DOHH2 (cell line): ENCODE results near the gene GALNS.
A peak's percentile ranks its signal among the peaks of the same experiment; 100 is the strongest.

Experiments used
- H3F3A ChIP-seq: fragments of 200-600 bp; sonication (generic), shearing (Covaris generic); 2 replicates; pipeline ENCODE4 v1.6.0; 2016; ENCODE audit warnings: antibody characterized with exemption, mild to moderate bottlenecking; ENCODE audit not compliant: control insufficient read depth, insufficient read depth
- H3K27ac ChIP-seq: fragments of 200-600 bp; sonication (generic); 2 replicates; pipeline ENCODE4 v1.5.1; 2014; ENCODE audit warnings: low read depth, mild to moderate bottlenecking, low read length, moderate library complexity
- H3K27me3 ChIP-seq: fragments of 200-600 bp; sonication (generic); 2 replicates; pipeline ENCODE4 v1.6.1; 2014; ENCODE audit warnings: mild to moderate bottlenecking, low read length, mixed read lengths; ENCODE audit not compliant: control insufficient read depth
- H3K36me3 ChIP-seq: fragments of 200-600 bp; sonication (generic); 2 replicates; pipeline ENCODE4 v1.6.1; 2014; ENCODE audit warnings: mild to moderate bottlenecking, low read length, moderate library complexity, mixed read lengths; ENCODE audit not compliant: control insufficient read depth
- H3K4me1 ChIP-seq: fragments of 200-600 bp; sonication (generic); 2 replicates; pipeline ENCODE4 v1.6.1; 2014; ENCODE audit warnings: mild to moderate bottlenecking, low read length, mixed read lengths; ENCODE audit not compliant: control insufficient read depth
- H3K4me2 ChIP-seq: fragments of 200-600 bp; sonication (generic); 2 replicates; pipeline ENCODE4 v1.6.0; 2014; ENCODE audit warnings: mild to moderate bottlenecking, low read length, moderate library complexity
- H3K4me3 ChIP-seq: fragments of 200-600 bp; sonication (generic); 2 replicates; pipeline ENCODE4 v1.5.1; 2014; ENCODE audit warnings: mild to moderate bottlenecking, low read length, mixed read lengths
- H3K79me2 ChIP-seq: fragments of 200-600 bp; sonication (generic); 2 replicates; pipeline ENCODE4 v1.6.1; 2014; ENCODE audit warnings: mild to moderate bottlenecking, low read length, mixed read lengths; ENCODE audit not compliant: control insufficient read depth
- H3K9me2 ChIP-seq: fragments of 200-600 bp; sonication (generic); replicated peaks from 2 replicates; pipeline ENCODE4 v1.6.1; 2014; ENCODE audit warnings: mild to moderate bottlenecking, low read length, mixed read lengths; ENCODE audit not compliant: control insufficient read depth
- H3K9me3 ChIP-seq: fragments of 200-600 bp; sonication (generic); 2 replicates; pipeline ENCODE4 v1.6.1; 2014; ENCODE audit warnings: antibody characterized with exemption, low read length, mixed read lengths; ENCODE audit not compliant: control insufficient read depth, insufficient read depth
- H4K20me1 ChIP-seq: fragments of 200-600 bp; sonication (generic); 2 replicates; pipeline ENCODE4 v1.6.0; 2014; ENCODE audit warnings: low read depth, mild to moderate bottlenecking, antibody characterized with exemption, low read length, moderate library complexity; ENCODE audit not compliant: control insufficient read depth, insufficient read depth
- CTCF ChIP-seq: fragments of 200-600 bp; sonication (generic); IDR thresholded peaks from one replicate; pipeline ENCODE4 v1.5.1; 2014; ENCODE audit warnings: antibody characterized with exemption, mild to moderate bottlenecking, low read depth, low read length; ENCODE audit not compliant: poor library complexity, severe bottlenecking
- EZH2phosphoT487 ChIP-seq: fragments of 200-600 bp; sonication (generic); IDR thresholded peaks from 2 replicates; pipeline ENCODE4 v1.6.1; 2017; ENCODE audit warnings: borderline replicate concordance, mild to moderate bottlenecking, antibody characterized with exemption, low read length, moderate library complexity, mixed read lengths

The GALNS gene

GRCh38 chr16:88800277-88800592 lies 56.5 kb downstream of the GALNS start:
- H4K20me1 ChIP-seq = peaks cover 4% of the 10 kb centered on the region; the same call in 1 of the 2 replicates
- peak overlapping the region; percentile 91 for H3K4me2 ChIP-seq
- H3K36me3 ChIP-seq = peaks cover 37% of the 10 kb centered on the region
- H3F3A ChIP-seq = peaks cover 26% of the 10 kb centered on the region
- H3K9me3 ChIP-seq = no peaks in the 10 kb centered on the region
- H3K79me2 ChIP-seq = peaks cover 40% of the 10 kb centered on the region
- peaks cover 49% of the 10 kb centered on the region for H3K4me1 ChIP-seq
- H3K27ac ChIP-seq = peak overlapping the region; percentile 95
- H3K4me3 ChIP-seq = peak overlapping the region; percentile 98
- TF ChIP-seq EZH2phosphoT487 (no peak), CTCF (no peak)
- no peaks in the 10 kb centered on the region for H3K9me2 ChIP-seq
- no peaks in the 10 kb centered on the region for H3K27me3 ChIP-seq

GRCh38 chr16:88799569-88800276 lies 57.0 kb downstream of the GALNS start:
- 0 out of 2 replicates have a peak, but pooled peaks cover 2% of the 10 kb centered on the region for H4K20me1 ChIP-seq
- no peaks in the 10 kb centered on the region for H3K9me3 ChIP-seq
- peak overlapping the region; percentile 91 for H3K4me2 ChIP-seq
- no peak for TF ChIP-seq CTCF
- TF ChIP-seq EZH2phosphoT487 = no peak
- peak overlapping the region; percentile 98 for H3K4me3 ChIP-seq
- peaks cover 35% of the 10 kb centered on the region for H3K79me2 ChIP-seq
- no peaks in the 10 kb centered on the region for H3K27me3 ChIP-seq
- peaks cover 26% of the 10 kb centered on the region for H3F3A ChIP-seq
- H3K36me3 ChIP-seq = peaks cover 32% of the 10 kb centered on the region
- no peaks in the 10 kb centered on the region for H3K9me2 ChIP-seq
- H3K27ac ChIP-seq = peak overlapping the region; percentile 95
- peaks cover 49% of the 10 kb centered on the region for H3K4me1 ChIP-seq

GRCh38 chr16:88798772-88799455 lies 57.8 kb downstream of the GALNS start:
- Histone ChIP-seq H3K9me3 (no peaks in the 10 kb centered on the region), H3K79me2 (peaks cover 26% of the 10 kb centered on the region), H3K4me3 (0 out of 2 replicates have a peak overlapping the region, but pooled peaks have one; percentile 98), H4K20me1 (no peaks in the 10 kb centered on the region), H3K36me3 (peaks cover 25% of the 10 kb centered on the region), H3K27me3 (no peaks in the 10 kb centered on the region), H3F3A (peaks cover 26% of the 10 kb centered on the region), H3K27ac (peak overlapping the region; percentile 95), H3K4me1 (peaks cover 56% of the 10 kb centered on the region), H3K9me2 (no peaks in the 10 kb centered on the region), H3K4me2 (peak overlapping the region; percentile 91; the same call in 1 of the 2 replicates)
- TF ChIP-seq EZH2phosphoT487 (no peak), CTCF (no peak)
